Measurements from ENCODE around the gene RNF121. TPM values are rescaled to one million over a fixed set of nuclear protein-coding genes. Genes with fewer than 3 reads are reported as not detected.

RNF121 gene
- total RNA-seq, 1 donor from 2014 or later = 21.1 TPM

DNA sequence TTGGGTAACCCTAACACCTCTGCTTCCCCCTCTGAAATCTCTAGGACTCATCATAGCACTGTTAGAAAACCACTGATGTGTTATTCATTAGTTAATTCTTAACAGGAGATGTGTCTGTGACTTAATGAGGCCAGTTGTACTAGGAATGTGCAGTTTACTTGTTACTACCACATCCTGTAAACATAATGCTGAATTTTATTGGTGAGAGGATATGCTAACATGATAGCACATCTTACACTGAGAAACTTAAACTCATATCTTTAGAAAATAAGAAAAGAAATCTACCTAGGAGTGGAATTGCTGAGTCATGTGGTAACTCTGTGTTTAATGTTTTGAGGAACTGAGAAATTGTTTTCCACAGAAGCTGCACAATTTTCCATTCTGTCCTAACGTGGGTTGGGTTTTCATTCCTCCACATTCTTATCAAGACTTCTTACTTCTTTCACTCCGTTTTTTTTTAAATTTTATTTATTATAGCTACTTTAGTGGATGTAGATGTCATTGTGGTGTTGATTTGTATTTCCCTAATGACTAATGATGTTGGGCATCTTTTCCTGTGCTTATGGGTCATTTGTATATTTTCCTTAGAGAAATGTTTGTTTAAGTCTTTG lies 33.7 kb downstream of the RNF121 start:
- Histone ChIP-seq H3K27ac (no peak overlapping the region), H3K27me3 (no peaks in the 10 kb centered on the region), H3K4me3 (no peak overlapping the region), H3K36me3 (peaks cover 0 to 22% of the 10 kb centered on the region in 2 donors), H3K9me3 (no peaks in the 10 kb centered on the region), H3K4me1 (no peaks in the 10 kb centered on the region)
- DNase-seq (ENCODE audit: extremely low spot score in 2 of 2) = no peak
- intact Hi-C loops (cut with DNase I) = no loop called here
- no peak for TF ChIP-seq CTCF (IDR thresholded peaks at IDR 0.05)
- no peak for TF ChIP-seq POLR2AphosphoS5 (IDR thresholded peaks at IDR 0.05; ENCODE audit: insufficient read depth in 1 of 2, low read depth in 1 of 2)
- TF ChIP-seq POLR2A (IDR thresholded peaks at IDR 0.05) = no peak

DNA sequence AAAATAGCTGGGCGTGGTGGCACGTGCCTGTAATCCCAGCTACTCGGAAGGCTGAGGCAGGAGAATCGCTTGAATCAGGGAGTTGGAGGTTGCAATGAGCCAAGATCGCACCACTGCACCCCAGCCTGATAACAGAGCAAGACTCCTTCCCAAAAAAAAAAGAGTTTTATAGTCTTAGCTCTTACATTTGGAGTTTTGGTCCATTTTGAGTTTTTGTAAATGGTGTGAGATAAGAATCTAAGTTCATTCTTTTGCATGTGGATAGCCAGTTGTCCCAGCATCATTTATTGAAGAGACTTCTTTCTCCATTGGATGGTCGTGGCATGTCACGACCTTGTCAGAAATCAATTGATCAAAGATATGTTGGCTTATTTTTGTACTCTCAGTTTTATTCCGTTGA lies 34.6 kb downstream of the RNF121 start:
- TF ChIP-seq CTCF (IDR thresholded peaks at IDR 0.05) (no peak), POLR2A (IDR thresholded peaks at IDR 0.05) (no peak), POLR2AphosphoS5 (IDR thresholded peaks at IDR 0.05; ENCODE audit: insufficient read depth in 1 of 2, low read depth in 1 of 2) (no peak)
- Histone ChIP-seq H3K27ac (no peak overlapping the region), H3K36me3 (peaks cover 0 to 22% of the 10 kb centered on the region in 2 donors), H3K27me3 (no peaks in the 10 kb centered on the region), H3K4me1 (no peaks in the 10 kb centered on the region), H3K4me3 (no peak overlapping the region), H3K9me3 (no peaks in the 10 kb centered on the region)
- no peak for DNase-seq (ENCODE audit: extremely low spot score in 2 of 2)
- intact Hi-C loops (cut with DNase I) = no loop called here

GRCh38 chr11:71964641-71965040 lies 35.8 kb downstream of the RNF121 start:
- Histone ChIP-seq H3K27me3 (no peaks in the 10 kb centered on the region), H3K4me3 (no peak overlapping the region), H3K9me3 (no peaks in the 10 kb centered on the region), H3K36me3 (peaks cover 0 to 22% of the 10 kb centered on the region in 2 donors), H3K27ac (no peak overlapping the region), H3K4me1 (no peaks in the 10 kb centered on the region)
- intact Hi-C loops (cut with DNase I) = no loop called here
- DNase-seq (ENCODE audit: extremely low spot score in 2 of 2) = no peak
- TF ChIP-seq POLR2AphosphoS5 (IDR thresholded peaks at IDR 0.05; ENCODE audit: insufficient read depth in 1 of 2, low read depth in 1 of 2) = no peak

DNA sequence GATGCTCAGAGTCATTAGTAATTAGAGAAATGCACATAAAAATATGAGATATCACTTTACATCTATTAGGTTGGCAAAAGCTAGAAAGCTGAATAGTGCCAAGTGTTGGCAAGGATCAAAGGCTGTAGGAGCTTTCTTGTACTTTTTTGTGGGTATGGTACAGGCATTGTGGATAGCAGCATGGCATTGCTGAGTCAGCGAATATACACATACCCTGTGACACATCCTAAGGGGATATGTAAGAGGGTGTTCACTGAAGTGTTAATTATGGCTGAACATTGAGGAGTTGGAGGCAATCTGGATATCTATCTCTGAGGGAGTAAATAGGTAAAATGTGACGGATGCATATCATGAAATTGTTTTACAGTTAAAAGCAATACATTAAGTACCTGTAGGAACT lies 42.8 kb downstream of the RNF121 start:
- Histone ChIP-seq H3K9me3 (no peaks in the 10 kb centered on the region), H3K4me1 (no peaks in the 10 kb centered on the region), H3K27ac (no peak overlapping the region), H3K4me3 (no peak overlapping the region), H3K36me3 (no peaks in the 10 kb centered on the region), H3K27me3 (no peaks in the 10 kb centered on the region)
- intact Hi-C loops (cut with DNase I) = no loop called here
- no peak for TF ChIP-seq CTCF (IDR thresholded peaks at IDR 0.05)
- no peak for DNase-seq (ENCODE audit: extremely low spot score in 2 of 2)

DNA sequence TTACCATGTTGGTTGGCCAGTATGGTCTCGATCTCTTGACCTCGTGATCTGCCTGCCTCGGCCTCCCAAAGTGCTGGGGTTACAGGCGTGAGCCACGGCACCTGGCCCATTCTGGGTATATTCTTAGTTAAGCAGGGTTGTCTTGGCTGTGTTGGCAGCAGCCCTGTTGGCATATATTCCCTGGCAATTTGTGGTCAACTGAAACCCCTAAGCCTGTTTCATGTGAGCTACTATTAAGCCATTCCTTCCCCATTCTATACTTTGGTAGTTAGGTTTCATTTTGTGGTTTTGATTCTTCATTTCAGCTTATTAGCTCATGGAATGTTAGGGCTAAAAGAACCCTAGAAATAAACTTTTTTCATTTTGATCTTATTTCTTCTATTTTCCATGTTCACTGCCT lies 47.7 kb downstream of the RNF121 start:
- intact Hi-C loops (cut with DNase I) = no loop called here
- DNase-seq (ENCODE audit: extremely low spot score in 2 of 2) = no peak

More for the DNA sequence above, 47.7 kb downstream of the RNF121 start:
- TF ChIP-seq CTCF (IDR thresholded peaks at IDR 0.05) (no peak), POLR2A (IDR thresholded peaks at IDR 0.05) (no peak), POLR2AphosphoS5 (IDR thresholded peaks at IDR 0.05; ENCODE audit: insufficient read depth in 1 of 2, low read depth in 1 of 2) (no peak)
- Histone ChIP-seq H3K27ac (no peak overlapping the region), H3K9me3 (no peaks in the 10 kb centered on the region), H3K4me3 (no peak overlapping the region), H3K27me3 (no peaks in the 10 kb centered on the region), H3K4me1 (no peaks in the 10 kb centered on the region), H3K36me3 (no peaks in the 10 kb centered on the region)

All from vagina (tissue), 2 donors.